WERI-Rb-1 (cell line): ENCODE data around the gene SIGLEC9.

ENCODE experiments used
- DNase-seq: peaks from one replicate; pipeline ENCODE4 v3.0.0-alpha.2; 2020
- H3K27ac ChIP-seq: fragments of 250-450 bp; sonication (Bioruptor Pico); 2 replicates; pipeline ENCODE4 v1.5.1; 2020; ENCODE audit warnings: mild to moderate bottlenecking, moderate library complexity
- H3K27me3 ChIP-seq: fragments of 250-450 bp; sonication (Bioruptor Pico); 2 replicates; pipeline ENCODE4 v1.5.1; 2021; ENCODE audit warnings: mild to moderate bottlenecking, low read depth, moderate library complexity; ENCODE audit not compliant: insufficient read depth, severe bottlenecking
- H3K36me3 ChIP-seq: fragments of 250-450 bp; sonication (Bioruptor Pico); 2 replicates; pipeline ENCODE4 v1.5.1; 2020; ENCODE audit warnings: mild to moderate bottlenecking, moderate library complexity
- H3K4me3 ChIP-seq: 2 replicates; pipeline ENCODE4 v1.5.1; 2011; ENCODE audit warnings: low read depth, mild to moderate bottlenecking, control low read depth, low read length
- H3K9me3 ChIP-seq: fragments of 250-450 bp; sonication (Bioruptor Pico); 2 replicates; pipeline ENCODE4 v1.5.1; 2021; ENCODE audit warnings: mild to moderate bottlenecking, moderate library complexity; ENCODE audit not compliant: severe bottlenecking
- TF ChIP-seq, protein P1 (sequence below): IDR thresholded peaks from 2 replicates; pipeline ENCODE4 v1.5.1; 2011; ENCODE audit warnings: low read depth, mild to moderate bottlenecking, control low read depth, inconsistent platforms, low read length

SIGLEC9 gene

DNA sequence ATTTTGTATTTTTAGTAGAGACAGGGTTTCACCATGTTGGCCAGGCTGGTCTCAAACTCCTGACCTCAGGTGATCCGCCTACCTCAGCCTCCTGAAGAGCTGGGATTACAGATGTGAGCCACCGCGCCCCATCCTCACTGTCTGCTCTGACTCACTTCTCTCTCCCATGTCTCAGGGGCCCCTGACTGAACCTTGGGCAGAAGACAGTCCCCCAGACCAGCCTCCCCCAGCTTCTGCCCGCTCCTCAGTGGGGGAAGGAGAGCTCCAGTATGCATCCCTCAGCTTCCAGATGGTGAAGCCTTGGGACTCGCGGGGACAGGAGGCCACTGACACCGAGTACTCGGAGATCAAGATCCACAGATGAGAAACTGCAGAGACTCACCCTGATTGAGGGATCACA lies 5.0 kb downstream of the SIGLEC9 start:
- no peak overlapping the region for H3K4me3 ChIP-seq
- peaks cover 96% of the 10 kb centered on the region for H3K27me3 ChIP-seq
- TF ChIP-seq, protein P1, sequence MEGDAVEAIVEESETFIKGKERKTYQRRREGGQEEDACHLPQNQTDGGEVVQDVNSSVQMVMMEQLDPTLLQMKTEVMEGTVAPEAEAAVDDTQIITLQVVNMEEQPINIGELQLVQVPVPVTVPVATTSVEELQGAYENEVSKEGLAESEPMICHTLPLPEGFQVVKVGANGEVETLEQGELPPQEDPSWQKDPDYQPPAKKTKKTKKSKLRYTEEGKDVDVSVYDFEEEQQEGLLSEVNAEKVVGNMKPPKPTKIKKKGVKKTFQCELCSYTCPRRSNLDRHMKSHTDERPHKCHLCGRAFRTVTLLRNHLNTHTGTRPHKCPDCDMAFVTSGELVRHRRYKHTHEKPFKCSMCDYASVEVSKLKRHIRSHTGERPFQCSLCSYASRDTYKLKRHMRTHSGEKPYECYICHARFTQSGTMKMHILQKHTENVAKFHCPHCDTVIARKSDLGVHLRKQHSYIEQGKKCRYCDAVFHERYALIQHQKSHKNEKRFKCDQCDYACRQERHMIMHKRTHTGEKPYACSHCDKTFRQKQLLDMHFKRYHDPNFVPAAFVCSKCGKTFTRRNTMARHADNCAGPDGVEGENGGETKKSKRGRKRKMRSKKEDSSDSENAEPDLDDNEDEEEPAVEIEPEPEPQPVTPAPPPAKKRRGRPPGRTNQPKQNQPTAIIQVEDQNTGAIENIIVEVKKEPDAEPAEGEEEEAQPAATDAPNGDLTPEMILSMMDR = no peak
- no peaks in the 10 kb centered on the region for H3K9me3 ChIP-seq
- DNase-seq = no peak
- no peak overlapping the region for H3K27ac ChIP-seq
- no peaks in the 10 kb centered on the region for H3K36me3 ChIP-seq

DNA sequence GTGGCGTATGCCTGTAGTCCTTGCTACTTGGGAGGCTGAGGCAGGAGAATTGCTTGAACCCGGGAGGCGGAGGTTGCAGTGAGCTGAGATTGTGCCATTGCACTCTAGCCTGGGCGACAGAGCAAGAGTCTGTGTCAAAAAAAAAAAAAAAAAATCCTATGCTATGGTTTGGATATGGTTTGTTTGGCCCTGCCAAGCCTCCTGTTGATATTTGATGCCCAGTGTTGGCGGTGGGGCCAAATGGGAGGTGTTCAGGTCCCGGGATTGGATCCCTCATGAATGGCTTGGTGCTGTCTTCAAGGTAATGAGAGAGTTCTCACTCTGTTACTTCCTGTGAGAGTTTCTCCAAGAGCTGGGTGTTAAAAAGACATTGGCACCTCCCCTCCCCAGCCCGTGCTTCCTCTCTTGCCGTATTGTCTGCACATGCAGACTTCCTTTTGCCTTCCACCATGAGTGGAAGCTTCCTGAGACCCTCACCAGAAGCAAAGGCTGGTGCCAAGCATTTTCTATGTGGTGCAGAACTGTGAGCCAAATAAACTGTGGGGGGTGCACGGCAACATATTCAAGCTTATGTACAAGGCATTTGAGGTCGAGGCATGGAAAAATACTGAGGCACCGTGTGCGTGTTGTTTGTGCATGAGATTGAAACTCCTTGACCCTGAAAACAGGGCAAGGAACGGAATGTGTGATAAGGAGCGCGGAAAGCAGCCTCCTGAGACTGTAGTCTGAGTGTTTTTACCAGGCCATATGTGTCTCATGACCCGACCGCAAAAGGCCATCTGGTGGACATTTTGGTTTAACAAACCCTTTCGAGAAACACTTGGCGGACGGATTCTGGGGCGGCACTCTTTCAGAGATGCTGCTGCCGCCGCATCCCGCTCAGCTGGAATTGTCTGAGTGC lies 7.3 kb downstream of the SIGLEC9 start:
- Histone ChIP-seq H3K36me3 (no peaks in the 10 kb centered on the region), H3K27ac (no peak overlapping the region), H3K9me3 (no peaks in the 10 kb centered on the region), H3K27me3 (peaks cover 96% of the 10 kb centered on the region), H3K4me3 (no peak overlapping the region)
- TF ChIP-seq, protein P1 = 0 out of 2 replicates have a peak, but pooled peaks have one; percentile 5
- peak; percentile 17 for DNase-seq

DNA sequence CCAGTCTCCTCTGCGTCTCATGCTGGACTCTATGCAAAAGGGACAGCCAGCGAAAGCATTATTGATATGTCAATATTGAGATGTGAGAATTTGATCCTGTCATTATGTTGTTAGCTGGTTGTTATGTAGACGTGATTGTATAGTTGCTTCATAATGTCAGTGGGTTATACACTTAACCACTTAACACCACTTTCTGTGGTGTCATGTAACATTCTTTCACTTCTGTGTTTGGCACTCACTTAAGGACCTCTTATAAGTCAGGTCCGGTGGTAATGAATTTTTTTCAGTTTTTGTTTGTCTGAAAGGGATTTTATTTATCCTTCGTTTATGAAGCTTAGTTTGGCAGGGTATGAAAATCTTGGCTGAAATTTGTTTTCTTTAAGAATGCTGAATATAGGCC lies 10.3 kb downstream of the SIGLEC9 start:
- no peak overlapping the region for H3K27ac ChIP-seq
- H3K36me3 ChIP-seq = no peaks in the 10 kb centered on the region
- no peak for DNase-seq
- H3K27me3 ChIP-seq = peaks cover 97% of the 10 kb centered on the region
- H3K4me3 ChIP-seq = no peak overlapping the region
- TF ChIP-seq, protein P1 = no peak
- H3K9me3 ChIP-seq = no peaks in the 10 kb centered on the region

DNA sequence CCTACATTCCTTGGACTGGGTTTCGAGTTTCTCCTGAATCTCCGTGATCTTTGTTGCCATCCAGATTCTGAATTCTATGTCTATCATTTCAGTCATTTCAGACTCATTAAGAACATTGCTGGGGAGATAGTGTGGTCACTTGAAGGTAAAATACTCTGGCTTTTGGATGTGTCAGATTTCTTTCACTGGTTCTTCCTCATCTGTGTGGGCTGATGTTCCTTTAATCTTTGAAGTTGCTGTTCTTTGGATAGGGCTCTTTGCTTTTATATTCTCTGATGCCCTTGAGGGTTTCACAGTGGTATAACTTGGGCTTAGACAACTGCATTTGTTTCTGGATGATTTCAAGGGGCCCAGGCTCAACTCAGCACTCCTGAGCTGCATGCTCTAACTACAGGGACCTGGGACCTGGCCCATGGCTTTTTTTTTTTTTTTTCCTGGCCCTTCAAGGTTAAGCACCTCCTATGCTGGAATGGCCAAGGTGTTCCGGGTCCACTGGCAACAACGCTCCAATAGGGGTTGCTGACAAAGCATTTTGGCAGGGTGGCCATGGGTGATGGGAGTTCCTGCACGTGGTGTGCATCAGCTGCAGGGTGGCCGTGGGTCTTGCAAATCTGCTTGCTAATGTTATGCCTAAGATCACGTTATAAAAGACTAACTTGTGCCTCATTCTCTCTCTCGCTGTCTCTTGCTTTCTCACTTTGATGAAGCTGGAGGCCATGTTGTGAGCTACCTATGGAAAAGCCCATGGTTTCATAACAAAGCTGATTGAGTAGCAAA lies 11.5 kb downstream of the SIGLEC9 start:
- no peaks in the 10 kb centered on the region for H3K9me3 ChIP-seq
- H3K4me3 ChIP-seq = no peak overlapping the region
- peaks cover 97% of the 10 kb centered on the region for H3K27me3 ChIP-seq
- TF ChIP-seq, protein P1 = no peak
- no peaks in the 10 kb centered on the region for H3K36me3 ChIP-seq
- DNase-seq = no peak
- H3K27ac ChIP-seq = no peak overlapping the region

DNA sequence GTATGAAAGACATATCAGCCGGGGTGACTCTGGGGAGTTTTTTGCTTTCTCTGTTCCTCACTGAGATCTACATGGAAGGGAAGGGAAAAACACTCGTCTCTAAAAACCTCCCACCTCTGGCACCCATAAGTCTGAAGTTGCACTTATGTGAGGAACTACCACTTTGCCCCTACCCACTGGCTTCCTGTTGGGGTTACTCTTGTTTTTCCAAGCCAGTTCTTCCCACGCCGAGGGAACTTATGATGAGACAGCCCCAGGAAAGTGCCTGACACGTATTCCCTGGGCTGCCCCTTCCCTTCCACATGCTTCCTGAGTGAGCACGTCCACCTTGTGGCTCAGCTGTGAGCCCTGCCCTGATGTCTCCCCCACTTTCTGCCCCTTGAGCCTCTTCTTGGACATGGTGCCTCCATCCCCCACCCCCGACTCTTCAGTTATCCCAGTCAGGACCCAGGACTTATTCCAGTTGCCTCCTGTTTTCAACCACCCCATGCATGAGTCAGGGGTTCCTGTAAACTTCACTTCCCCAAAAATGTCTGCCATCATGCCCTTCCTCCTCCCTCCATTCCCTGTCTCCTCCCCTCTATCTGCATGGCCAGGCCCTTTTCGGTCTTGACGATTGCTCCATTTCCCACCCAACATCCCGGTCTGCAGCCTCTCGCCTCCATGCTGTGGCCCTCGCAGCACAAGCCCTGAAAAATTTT lies 12.3 kb downstream of the SIGLEC9 start:
- Histone ChIP-seq H3K9me3 (no peaks in the 10 kb centered on the region), H3K4me3 (no peak overlapping the region), H3K36me3 (no peaks in the 10 kb centered on the region), H3K27me3 (peaks cover 95% of the 10 kb centered on the region), H3K27ac (no peak overlapping the region)
- TF ChIP-seq, protein P1 = no peak
- DNase-seq = no peak
